GM19467 (cell line): ENCODE data around the gene TMF1.

ENCODE experiments used
- ATAC-seq: cut with Tn5 transposase; IDR thresholded peaks from one replicate; pipeline ENCODE4 v1.9.1; 2021; ENCODE audit warnings: mild to moderate bottlenecking, moderate library complexity; ENCODE audit not compliant: unreplicated experiment

The TMF1 gene

DNA sequence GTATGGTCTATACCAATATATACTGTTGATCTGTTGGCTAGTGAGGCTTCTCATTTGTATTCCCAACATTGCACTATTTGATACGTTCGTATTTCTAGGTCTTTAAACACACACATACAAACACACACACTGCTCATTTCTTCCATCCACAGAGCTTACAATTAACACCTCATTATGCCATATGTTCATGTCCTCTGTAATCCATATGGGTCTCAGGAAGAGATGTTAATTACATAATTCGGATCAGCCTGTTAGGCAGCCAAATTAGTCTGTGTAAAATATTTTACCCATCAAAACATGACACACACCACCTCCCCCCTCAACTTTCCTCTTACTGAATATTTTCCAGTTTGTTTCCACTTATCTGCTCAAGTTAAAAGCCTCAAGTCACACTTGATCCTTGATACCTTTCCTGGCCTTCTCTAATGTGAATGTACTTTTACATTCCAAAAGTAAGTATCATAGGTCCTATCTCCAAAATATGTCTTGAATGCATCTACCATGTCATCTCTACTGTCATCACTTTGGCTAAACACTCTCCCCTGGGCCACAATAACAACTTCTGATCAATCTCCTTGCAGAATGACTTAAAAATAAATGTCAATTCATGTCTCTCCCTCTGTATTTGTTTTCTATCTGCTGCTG is 66.9 kb downstream of the TMF1 start:
- ATAC-seq, result no peak

GRCh38 chr3:68984011-68984530 is 68.1 kb downstream of the TMF1 start:
- ATAC-seq, result no peak

DNA sequence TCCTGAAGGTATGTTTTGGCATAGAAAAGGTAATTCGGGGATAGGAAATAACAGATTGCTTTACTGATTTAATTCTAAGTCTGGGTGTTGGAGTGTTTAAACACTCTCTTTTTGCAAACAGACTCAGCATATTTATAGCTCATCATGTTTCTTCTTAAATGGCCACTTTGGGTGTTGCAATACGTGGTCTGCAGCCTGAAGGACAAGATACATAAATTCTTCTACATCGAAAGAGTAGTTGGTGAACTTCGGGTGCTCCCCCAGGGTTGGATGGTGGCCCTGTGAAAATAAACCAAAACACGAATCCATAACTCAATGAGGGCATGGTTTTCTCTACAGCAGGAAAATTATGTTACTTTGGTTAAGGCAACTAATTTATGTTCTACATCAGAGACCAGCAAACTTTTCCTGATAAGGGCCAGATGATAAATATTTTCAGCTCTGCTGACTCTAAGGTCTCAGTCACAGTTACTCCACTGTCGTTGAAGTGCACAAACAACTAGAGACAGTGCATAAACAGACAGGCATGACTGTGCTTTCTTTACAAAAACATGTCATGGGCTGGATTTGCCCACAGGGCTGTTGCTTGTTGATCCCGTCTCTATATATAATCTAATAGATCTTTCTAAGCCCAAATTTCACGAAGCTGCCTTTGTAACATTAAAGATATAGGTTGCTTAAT is 74.5 kb downstream of the TMF1 start:
- ATAC-seq, result no peak

GRCh38 chr3:68974711-68975110 is 77.4 kb downstream of the TMF1 start:
- ATAC-seq, result no peak

- ATAC-seq, result no peak
Observed at GRCh38 chr3:68973639-68974038, 78.5 kb downstream of the TMF1 start.

DNA sequence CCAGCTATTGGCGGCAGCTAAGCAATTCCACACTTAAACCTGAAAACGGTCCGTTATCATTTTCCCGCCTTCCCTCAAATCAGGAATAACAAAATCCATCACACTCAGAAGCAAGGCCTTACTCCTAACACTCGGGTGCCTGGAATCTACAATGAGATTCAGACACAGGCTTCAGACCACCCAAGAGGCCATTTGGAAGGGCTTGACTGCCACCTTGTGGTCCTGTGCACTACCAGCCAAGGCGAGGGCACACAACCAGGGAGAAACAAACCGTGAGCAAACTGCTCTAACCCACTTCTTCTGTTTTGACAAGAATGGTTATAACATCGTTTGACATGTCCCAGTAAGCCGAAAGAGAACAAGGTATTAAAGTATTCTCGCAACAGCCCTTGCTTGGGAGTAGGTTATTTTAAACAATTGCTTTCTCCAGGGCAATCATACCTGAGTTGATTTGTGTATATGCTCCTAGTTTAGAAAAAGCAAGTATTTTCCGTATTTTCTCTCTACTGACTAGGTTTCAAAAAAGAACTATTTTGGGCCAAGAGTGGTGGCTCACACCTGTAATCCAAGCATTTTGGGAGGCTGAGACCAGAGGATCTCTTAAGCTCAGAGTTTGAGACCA is 79.7 kb downstream of the TMF1 start:
- peak; percentile 52 for ATAC-seq
